PFSK-1 (cell line): ENCODE measurements around the gene ZDHHC17.

ENCODE experiments used
- POLR2AphosphoS5 ChIP-seq: IDR thresholded peaks from 2 replicates; pipeline ENCODE4 v1.6.1; 2012; ENCODE audit warnings: low read depth, mild to moderate bottlenecking, control low read depth, low read length, moderate library complexity
- REST ChIP-seq, 2 experiments: IDR thresholded peaks; 2 replicates each; pipeline versions ENCODE4 v1.6.1 to v1.8.0; 2011 to 2012; ENCODE audit warnings: low read depth in 2 of 2, low read length in 2 of 2, control low read depth in 1 of 2, inconsistent platforms in 1 of 2, mild to moderate bottlenecking in 1 of 2, moderate library complexity in 1 of 2; ENCODE audit not compliant: insufficient read depth in 1 of 2

- no peak for TF ChIP-seq REST (IDR thresholded peaks at IDR 0.05; ENCODE audit: insufficient read depth in 1 of 2, low read depth in 2 of 2, low read length in 2 of 2)
- no peak for TF ChIP-seq POLR2AphosphoS5
Observed at GRCh38 chr12:76768576-76768975, 4.7 kb downstream of the ZDHHC17 start.
